ENCODE measurements around the gene FXYD6.

DNA sequence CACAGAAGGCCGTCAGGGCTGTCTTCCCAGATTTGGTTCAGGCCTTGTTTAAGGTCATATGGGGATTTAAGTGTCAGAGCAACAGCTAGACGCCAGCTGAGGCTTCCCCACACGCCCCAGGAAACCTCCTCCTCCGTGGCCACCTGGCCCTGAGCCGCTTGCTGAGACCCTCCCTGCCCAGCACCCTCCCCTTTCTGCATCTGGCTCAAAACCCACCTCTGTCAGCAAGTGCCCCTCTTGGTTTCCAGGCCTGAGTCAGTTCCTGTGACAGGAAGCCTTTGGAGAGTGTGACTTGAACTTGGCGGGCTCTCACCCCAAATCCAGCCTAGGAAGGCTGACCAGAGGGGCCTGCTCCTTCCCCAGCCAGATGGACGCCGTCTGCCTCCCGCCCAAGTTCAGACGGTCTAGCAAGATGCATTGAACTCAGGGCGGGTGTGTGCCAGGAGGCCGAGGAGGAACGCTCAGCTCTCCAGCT lies 52.5 kb downstream of the FXYD6 start:
- no peak for TF ChIP-seq EZH2 (optimal IDR thresholded peaks at IDR 0.05; ENCODE audit: low read depth, low read length)
- TF ChIP-seq, protein P1, sequence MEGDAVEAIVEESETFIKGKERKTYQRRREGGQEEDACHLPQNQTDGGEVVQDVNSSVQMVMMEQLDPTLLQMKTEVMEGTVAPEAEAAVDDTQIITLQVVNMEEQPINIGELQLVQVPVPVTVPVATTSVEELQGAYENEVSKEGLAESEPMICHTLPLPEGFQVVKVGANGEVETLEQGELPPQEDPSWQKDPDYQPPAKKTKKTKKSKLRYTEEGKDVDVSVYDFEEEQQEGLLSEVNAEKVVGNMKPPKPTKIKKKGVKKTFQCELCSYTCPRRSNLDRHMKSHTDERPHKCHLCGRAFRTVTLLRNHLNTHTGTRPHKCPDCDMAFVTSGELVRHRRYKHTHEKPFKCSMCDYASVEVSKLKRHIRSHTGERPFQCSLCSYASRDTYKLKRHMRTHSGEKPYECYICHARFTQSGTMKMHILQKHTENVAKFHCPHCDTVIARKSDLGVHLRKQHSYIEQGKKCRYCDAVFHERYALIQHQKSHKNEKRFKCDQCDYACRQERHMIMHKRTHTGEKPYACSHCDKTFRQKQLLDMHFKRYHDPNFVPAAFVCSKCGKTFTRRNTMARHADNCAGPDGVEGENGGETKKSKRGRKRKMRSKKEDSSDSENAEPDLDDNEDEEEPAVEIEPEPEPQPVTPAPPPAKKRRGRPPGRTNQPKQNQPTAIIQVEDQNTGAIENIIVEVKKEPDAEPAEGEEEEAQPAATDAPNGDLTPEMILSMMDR (IDR thresholded peaks at IDR 0.05; ENCODE audit: low read length) = no peak
